Mesendoderm (in vitro differentiated cells): ENCODE data around the gene SYF2.

Experiments
- DNase-seq: peaks from one replicate; pipeline ENCODE4 v3.0.0; 2013
- H2AK5ac ChIP-seq: 2 replicates; pipeline ENCODE4 v1.6.1; 2013; ENCODE audit warnings: low read length, inconsistent platforms
- H2BK120ac ChIP-seq: 2 replicates; pipeline ENCODE4 v1.6.1; 2013; ENCODE audit warnings: low read depth, mild to moderate bottlenecking, low read length, moderate library complexity, mixed read lengths
- H2BK15ac ChIP-seq: replicated peaks from 2 replicates; pipeline ENCODE4 v1.6.1; 2013; ENCODE audit warnings: low read depth, mild to moderate bottlenecking, moderate library complexity
- H2BK5ac ChIP-seq: 2 replicates; pipeline ENCODE4 v1.6.1; 2013; ENCODE audit warnings: low read length, inconsistent platforms
- H3K18ac ChIP-seq: 2 replicates; pipeline ENCODE4 v1.6.1; 2013; ENCODE audit warnings: mild to moderate bottlenecking, low read length, mixed read lengths
- H3K23ac ChIP-seq: one replicate; pipeline ENCODE4 v1.6.1; 2013; ENCODE audit warnings: low read length
- H3K27ac ChIP-seq: 2 replicates; pipeline ENCODE4 v1.5.1; 2013; ENCODE audit warnings: low read depth, mild to moderate bottlenecking, inconsistent platforms, low read length, moderate library complexity
- H3K27me3 ChIP-seq: 2 replicates; pipeline ENCODE4 v1.6.1; 2013; ENCODE audit warnings: low read length, control low read depth, mild to moderate bottlenecking, inconsistent platforms; ENCODE audit not compliant: insufficient read depth, poor library complexity
- H3K36me3 ChIP-seq: 2 replicates; pipeline ENCODE4 v1.6.1; 2013; ENCODE audit warnings: low read length, inconsistent platforms; ENCODE audit not compliant: control insufficient read depth, insufficient read depth
- H3K4ac ChIP-seq: one replicate; pipeline ENCODE4 v1.6.1; 2013; ENCODE audit warnings: low read depth, mild to moderate bottlenecking, low read length, moderate library complexity
- H3K4me1 ChIP-seq: 2 replicates; pipeline ENCODE4 v1.6.1; 2013; ENCODE audit warnings: low read depth, low read length, inconsistent platforms; ENCODE audit not compliant: control insufficient read depth
- H3K4me2 ChIP-seq: 2 replicates; pipeline ENCODE4 v1.6.1; 2013; ENCODE audit warnings: low read length
- H3K4me3 ChIP-seq: 2 replicates; pipeline ENCODE4 v1.5.1; 2013; ENCODE audit warnings: mild to moderate bottlenecking, low read length
- H3K56ac ChIP-seq: one replicate; pipeline ENCODE4 v1.6.1; 2013; ENCODE audit warnings: low read length
- H3K79me1 ChIP-seq: 2 replicates; pipeline ENCODE4 v1.6.1; 2013; ENCODE audit warnings: low read length, inconsistent platforms
- H3K79me2 ChIP-seq: 2 replicates; pipeline ENCODE4 v1.6.1; 2013; ENCODE audit warnings: mild to moderate bottlenecking, low read length; ENCODE audit not compliant: control insufficient read depth, insufficient read depth
- H3K9ac ChIP-seq: 2 replicates; pipeline ENCODE4 v1.6.1; 2013; ENCODE audit warnings: low read length, inconsistent platforms
- H4K5ac ChIP-seq: one replicate; pipeline ENCODE4 v1.6.1; 2013; ENCODE audit warnings: low read length
- H4K8ac ChIP-seq: one replicate; pipeline ENCODE4 v1.6.1; 2013; ENCODE audit warnings: low read depth, mild to moderate bottlenecking, control low read depth, low read length, moderate library complexity
- WGBS: extraction: QIAGEN DNeasy Blood & Tissue Kit; methylation state at CpG from one replicate; pipeline ENCODE4 v1.1.7; 2013; ENCODE audit warnings: low lambda C conversion rate, missing lambda C conversion rate; ENCODE audit not compliant: insufficient coverage; ENCODE audit errors: extremely low coverage; 5-methylcytosine and 5-hydroxymethylcytosine counted together

Gene SYF2

DNA sequence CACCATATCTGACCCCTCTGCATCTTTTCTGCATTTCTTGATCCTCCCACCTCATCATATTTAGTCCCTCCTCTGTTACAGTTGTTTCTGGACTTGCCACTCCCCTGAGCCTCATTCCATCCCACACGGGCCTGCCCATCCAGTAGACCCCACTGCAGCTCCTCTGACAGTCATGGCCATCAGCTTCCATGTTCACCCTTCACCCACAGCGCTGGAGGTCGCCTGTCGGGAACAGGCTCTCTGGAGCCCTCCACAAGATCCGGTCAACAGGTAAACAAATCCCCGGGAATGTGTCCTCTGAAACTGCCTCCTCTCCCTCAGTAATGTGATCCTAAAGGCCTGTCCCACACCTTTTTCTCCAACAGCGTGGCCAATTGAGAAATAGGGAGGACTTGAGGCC, 31.3 kb downstream of the SYF2 start:
- Histone ChIP-seq H3K4me2 (no peak overlapping the region), H3K4me3 (no peak overlapping the region), H2AK5ac (no peak overlapping the region), H3K9ac (no peak overlapping the region), H3K18ac (no peak overlapping the region), H3K79me1 (no peaks in the 10 kb centered on the region), H3K27ac (no peak overlapping the region), H3K36me3 (no peaks in the 10 kb centered on the region), H3K4me1 (no peaks in the 10 kb centered on the region), H3K23ac (no peak overlapping the region), H2BK120ac (no peak overlapping the region), H3K4ac (no peak overlapping the region), H3K56ac (no peak overlapping the region), H4K8ac (no peak overlapping the region), H2BK15ac (no peak overlapping the region), H3K79me2 (no peaks in the 10 kb centered on the region), H2BK5ac (no peak overlapping the region), H4K5ac (no peak overlapping the region), H3K27me3 (no peaks in the 10 kb centered on the region)
- WGBS, result no CpG with 5 or more reads among the region's 7 CpGs
- DNase-seq, result no peak

DNA sequence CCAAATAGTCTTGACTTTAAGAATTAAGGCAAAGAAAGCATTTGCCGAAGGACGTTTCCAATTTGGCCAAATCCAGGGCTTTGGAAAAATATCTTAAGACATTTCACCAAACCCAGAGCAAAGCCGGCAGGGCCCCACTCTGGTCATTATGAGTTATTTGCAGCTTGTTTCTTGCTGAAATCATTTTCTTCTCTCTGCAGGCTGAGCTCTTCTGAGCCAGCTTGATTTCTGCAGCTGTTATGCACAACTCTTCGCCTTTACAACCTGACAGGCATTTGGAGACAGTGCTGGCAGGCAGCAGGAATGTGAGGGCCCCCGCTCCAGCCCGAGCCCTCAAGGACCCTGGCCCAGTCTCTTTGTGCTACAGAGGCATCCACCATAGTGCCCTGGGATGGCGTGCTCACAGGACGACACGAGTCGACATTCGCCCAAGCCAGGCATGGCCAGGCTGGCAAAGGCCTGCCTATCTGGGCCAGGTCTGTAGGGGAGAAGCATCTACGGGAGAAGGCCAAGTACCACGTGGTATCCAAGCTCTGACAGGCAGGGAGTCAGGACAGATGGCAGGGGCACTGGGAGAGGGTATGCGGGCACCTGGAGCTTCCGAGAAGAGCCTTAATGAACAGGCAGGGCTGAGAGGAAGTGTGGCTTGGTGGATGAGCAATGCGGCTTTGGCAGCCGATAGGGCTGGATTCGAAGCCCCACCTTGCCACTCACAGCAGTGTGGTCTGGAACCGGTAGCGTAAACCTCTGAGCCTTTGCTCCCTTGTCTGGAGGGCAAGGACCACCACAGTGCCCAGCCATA, 32.3 kb downstream of the SYF2 start:
- Histone ChIP-seq H3K36me3 (no peaks in the 10 kb centered on the region), H3K4me2 (no peak overlapping the region), H2AK5ac (no peak overlapping the region), H4K5ac (no peak overlapping the region), H4K8ac (no peak overlapping the region), H3K23ac (no peak overlapping the region), H2BK15ac (no peak overlapping the region), H3K56ac (no peak overlapping the region), H3K79me1 (no peaks in the 10 kb centered on the region), H3K9ac (no peak overlapping the region), H3K79me2 (no peaks in the 10 kb centered on the region), H3K4ac (no peak overlapping the region), H2BK5ac (no peak overlapping the region), H3K27me3 (no peaks in the 10 kb centered on the region), H3K18ac (no peak overlapping the region), H2BK120ac (no peak overlapping the region), H3K27ac (no peak overlapping the region), H3K4me1 (no peaks in the 10 kb centered on the region), H3K4me3 (no peak overlapping the region)
- DNase-seq, result no peak
- no CpG with 5 or more reads among the region's 20 CpGs for WGBS

DNA sequence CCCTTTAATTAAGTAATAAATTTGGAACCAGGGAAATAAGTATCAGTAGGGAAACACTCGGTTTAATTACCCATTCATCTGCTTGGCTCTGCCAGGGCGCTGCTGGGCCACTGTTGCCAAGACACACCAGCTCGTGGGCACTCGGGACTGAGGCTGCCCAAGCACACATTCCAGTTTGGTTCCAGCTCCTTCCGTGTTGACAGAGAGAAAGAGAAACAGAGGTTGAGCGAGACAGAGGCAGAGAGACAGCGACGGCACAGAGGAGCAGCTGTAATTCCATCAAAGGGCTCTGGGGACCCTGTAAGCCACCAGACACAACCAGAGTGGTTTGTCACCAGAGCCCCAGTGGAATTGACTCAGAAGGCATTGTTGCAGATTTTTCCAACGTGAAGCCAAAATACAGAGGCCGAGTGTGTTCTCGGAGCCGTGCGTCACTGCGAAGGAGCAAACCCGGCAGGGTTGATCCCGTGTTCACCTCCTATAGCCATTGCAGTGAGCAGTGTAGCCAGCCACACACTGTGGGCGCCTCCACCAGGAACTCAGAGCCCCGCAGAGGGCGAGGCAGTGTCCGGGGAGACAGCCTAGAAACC, 33.5 kb downstream of the SYF2 start:
- H3K23ac ChIP-seq, result no peak overlapping the region
- H3K9ac ChIP-seq, result no peak overlapping the region
- no peaks in the 10 kb centered on the region for H3K27me3 ChIP-seq
- H3K79me1 ChIP-seq, result no peaks in the 10 kb centered on the region
- no peak overlapping the region for H2BK15ac ChIP-seq
- no peak overlapping the region for H3K4me2 ChIP-seq
- H4K5ac ChIP-seq, result no peak overlapping the region
- H3K4ac ChIP-seq, result no peak overlapping the region
- H3K4me1 ChIP-seq, result no peaks in the 10 kb centered on the region
- no peak overlapping the region for H3K56ac ChIP-seq
- H2AK5ac ChIP-seq, result no peak overlapping the region
- no peak overlapping the region for H3K18ac ChIP-seq
- H4K8ac ChIP-seq, result no peak overlapping the region
- no peaks in the 10 kb centered on the region for H3K36me3 ChIP-seq
- H2BK5ac ChIP-seq, result no peak overlapping the region
- no peak overlapping the region for H2BK120ac ChIP-seq
- H3K27ac ChIP-seq, result no peak overlapping the region
- DNase-seq, result no peak
- H3K4me3 ChIP-seq, result no peak overlapping the region
- WGBS, result no CpG with 5 or more reads among the region's 20 CpGs
- no peaks in the 10 kb centered on the region for H3K79me2 ChIP-seq

DNA sequence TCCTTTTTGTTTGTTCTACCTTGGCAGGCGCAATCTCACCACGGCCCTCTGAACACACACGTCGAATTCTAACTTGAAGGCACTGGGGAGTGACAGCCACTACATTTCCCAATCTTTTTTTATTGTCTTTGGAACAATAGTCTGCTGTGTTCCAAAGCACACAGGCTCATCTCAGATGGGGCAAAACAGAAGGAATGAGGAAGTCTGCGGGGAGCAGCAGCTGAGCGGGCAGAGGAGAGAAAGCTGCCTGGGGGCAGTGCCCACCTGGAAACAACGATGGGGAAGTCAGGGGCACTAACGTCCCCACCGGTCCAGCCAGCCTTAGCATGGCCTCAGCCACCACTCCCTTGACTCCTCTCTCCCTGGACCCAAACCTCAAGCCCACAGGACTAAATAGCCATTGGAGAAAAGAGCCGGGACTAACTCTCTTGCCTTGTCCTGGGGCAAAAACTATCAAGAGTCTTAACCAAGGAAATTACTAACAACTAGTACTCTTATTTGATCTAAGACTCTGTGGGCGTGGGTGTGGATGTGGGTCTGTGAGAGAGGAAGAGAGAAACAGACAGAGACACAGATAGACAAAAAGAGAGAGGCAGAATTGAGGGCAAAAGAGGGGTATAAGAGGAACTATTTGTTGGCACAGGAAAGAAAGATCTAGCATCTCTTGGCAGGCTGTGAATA, 34.2 kb downstream of the SYF2 start:
- no CpG with 5 or more reads among the region's 11 CpGs for WGBS
- Histone ChIP-seq H3K4me3 (no peak overlapping the region), H2BK15ac (no peak overlapping the region), H3K9ac (no peak overlapping the region), H4K5ac (no peak overlapping the region), H2AK5ac (no peak overlapping the region), H3K79me2 (no peaks in the 10 kb centered on the region), H3K27me3 (no peaks in the 10 kb centered on the region), H3K79me1 (no peaks in the 10 kb centered on the region), H3K18ac (no peak overlapping the region), H3K4me2 (no peak overlapping the region), H2BK5ac (no peak overlapping the region), H3K36me3 (no peaks in the 10 kb centered on the region), H3K4ac (no peak overlapping the region), H2BK120ac (no peak overlapping the region), H4K8ac (no peak overlapping the region), H3K27ac (no peak overlapping the region), H3K56ac (no peak overlapping the region), H3K23ac (no peak overlapping the region), H3K4me1 (no peaks in the 10 kb centered on the region)
- DNase-seq, result no peak

DNA sequence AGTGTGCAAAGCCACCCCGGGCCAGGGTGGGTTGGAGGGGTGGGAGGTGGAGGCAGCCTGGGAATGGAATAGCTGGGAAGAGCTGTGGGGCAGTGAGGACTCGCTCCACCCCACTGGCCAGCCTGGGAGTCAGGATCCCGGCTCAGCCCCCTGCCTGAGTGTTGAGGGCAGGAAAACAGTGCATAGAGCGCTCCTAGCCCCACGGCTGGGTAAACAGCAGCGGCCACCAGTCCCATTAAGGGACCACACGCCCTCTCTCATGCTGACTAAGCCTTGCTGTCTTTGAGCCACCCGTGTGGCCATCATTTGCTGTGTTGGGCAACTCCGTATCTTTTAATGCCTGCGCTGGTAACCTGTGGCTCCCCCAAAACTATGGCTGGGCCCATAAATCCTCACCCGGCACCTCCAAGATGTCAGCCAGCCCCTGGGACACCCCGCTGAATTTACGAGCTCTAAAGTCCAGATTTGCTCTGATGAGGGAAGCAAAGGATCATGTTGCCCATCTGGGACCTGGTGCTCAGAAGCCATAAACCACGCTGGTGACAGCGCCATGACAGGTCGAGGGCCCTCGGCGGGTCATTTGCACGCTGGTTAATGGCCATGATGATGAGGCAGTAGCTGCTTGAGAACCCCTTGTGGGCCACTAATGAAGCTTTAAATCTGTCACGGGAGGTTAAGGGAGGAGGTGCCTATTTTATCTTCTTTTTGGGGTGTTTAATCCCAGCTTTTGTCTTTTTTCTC, 34.9 kb downstream of the SYF2 start:
- no peak for DNase-seq
- Histone ChIP-seq H3K4me1 (no peaks in the 10 kb centered on the region), H3K4ac (no peak overlapping the region), H3K27ac (no peak overlapping the region), H2BK15ac (no peak overlapping the region), H3K18ac (no peak overlapping the region), H3K9ac (no peak overlapping the region), H4K5ac (no peak overlapping the region), H2BK120ac (no peak overlapping the region), H2BK5ac (no peak overlapping the region), H3K79me1 (no peaks in the 10 kb centered on the region), H3K36me3 (no peaks in the 10 kb centered on the region), H3K4me2 (no peak overlapping the region), H3K4me3 (no peak overlapping the region), H3K56ac (no peak overlapping the region), H2AK5ac (no peak overlapping the region), H3K27me3 (no peaks in the 10 kb centered on the region), H3K79me2 (no peaks in the 10 kb centered on the region), H4K8ac (no peak overlapping the region), H3K23ac (no peak overlapping the region)
- no CpG with 5 or more reads among the region's 20 CpGs for WGBS
